ENCODE measurements around the gene GRAMD2B. TPM values are rescaled to one million over a fixed set of nuclear protein-coding genes. Genes with fewer than 3 reads are reported as not detected.

GRAMD2B gene
- polyA plus RNA-seq, 1 donor from 2014 or later = not detected

GRCh38 chr5:126444137-126444536 is 20.9 kb downstream of the GRAMD2B start:
- Histone ChIP-seq H3K79me2 (replicated peaks; ENCODE audit: insufficient read depth, low read length) (no peaks in the 10 kb centered on the region), H2AFZ (ENCODE audit: low read depth, low read length) (no peak overlapping the region), H3K4me3 (ENCODE audit: low read length) (no peak overlapping the region), H3F3A (ENCODE audit: insufficient read depth, low read length, poor library complexity, severe bottlenecking) (no peaks in the 10 kb centered on the region), H3K27ac (ENCODE audit: low read length) (no peak overlapping the region), H3K9me3 (ENCODE audit: low read length) (no peaks in the 10 kb centered on the region), H4K20me1 (ENCODE audit: insufficient read depth) (no peaks in the 10 kb centered on the region), H3K9ac (ENCODE audit: low read length) (no peak overlapping the region), H3K9me2 (ENCODE audit: insufficient read depth, low read length) (no peaks in the 10 kb centered on the region), H3K36me3 (ENCODE audit: insufficient read depth, low read length) (no peaks in the 10 kb centered on the region), H3K27me3 (ENCODE audit: insufficient read depth, low read depth, low read length) (no peaks in the 10 kb centered on the region), H3K4me2 (ENCODE audit: low read length) (no peak overlapping the region)
- no peak for TF ChIP-seq SMC3 (conservative IDR thresholded peaks at IDR 0.05; ENCODE audit: poor library complexity)
- TF ChIP-seq RAD21 (conservative IDR thresholded peaks at IDR 0.05) = no peak
- TF ChIP-seq EZH2 (IDR thresholded peaks at IDR 0.05; ENCODE audit: borderline replicate concordance, insufficient read depth, low read length, poor library complexity, severe bottlenecking) = no peak
- no peak for TF ChIP-seq MXI1 (conservative IDR thresholded peaks at IDR 0.05; ENCODE audit: poor library complexity, severe bottlenecking)
- no peak for TF ChIP-seq POLR2AphosphoS5 (IDR thresholded peaks at IDR 0.05)
- no peak for TF ChIP-seq EP300 (conservative IDR thresholded peaks at IDR 0.05; ENCODE audit: poor library complexity, severe bottlenecking)
- no peak for TF ChIP-seq TAF1 (IDR thresholded peaks at IDR 0.05; ENCODE audit: low read depth)
- no peak for TF ChIP-seq CTCF (IDR thresholded peaks at IDR 0.05; ENCODE audit: poor library complexity, severe bottlenecking)
- TF ChIP-seq REST (IDR thresholded peaks at IDR 0.05; ENCODE audit: borderline replicate concordance) = no peak

GRCh38 chr5:126445502-126446174 is 22.4 kb downstream of the GRAMD2B start:
- Histone ChIP-seq H3K27me3 (ENCODE audit: insufficient read depth, low read depth, low read length) (no peaks in the 10 kb centered on the region), H3K36me3 (ENCODE audit: insufficient read depth, low read length) (no peaks in the 10 kb centered on the region), H3K4me2 (ENCODE audit: low read length) (no peak overlapping the region), H3K27ac (ENCODE audit: low read length) (no peak overlapping the region), H3F3A (ENCODE audit: insufficient read depth, low read length, poor library complexity, severe bottlenecking) (no peaks in the 10 kb centered on the region), H3K9me3 (ENCODE audit: low read length) (no peaks in the 10 kb centered on the region), H3K4me3 (ENCODE audit: low read length) (no peak overlapping the region), H2AFZ (ENCODE audit: low read depth, low read length) (no peak overlapping the region), H4K20me1 (ENCODE audit: insufficient read depth) (no peaks in the 10 kb centered on the region), H3K79me2 (replicated peaks; ENCODE audit: insufficient read depth, low read length) (no peaks in the 10 kb centered on the region), H3K9me2 (ENCODE audit: insufficient read depth, low read length) (no peaks in the 10 kb centered on the region), H3K9ac (ENCODE audit: low read length) (no peak overlapping the region)
- TF ChIP-seq REST (IDR thresholded peaks at IDR 0.05; ENCODE audit: borderline replicate concordance) (no peak), CTCF (IDR thresholded peaks at IDR 0.05; ENCODE audit: poor library complexity, severe bottlenecking) (no peak), TAF1 (IDR thresholded peaks at IDR 0.05; ENCODE audit: low read depth) (no peak), RAD21 (conservative IDR thresholded peaks at IDR 0.05) (no peak), SMC3 (conservative IDR thresholded peaks at IDR 0.05; ENCODE audit: poor library complexity) (no peak), POLR2AphosphoS5 (IDR thresholded peaks at IDR 0.05) (no peak), MXI1 (conservative IDR thresholded peaks at IDR 0.05; ENCODE audit: poor library complexity, severe bottlenecking) (no peak), EP300 (conservative IDR thresholded peaks at IDR 0.05; ENCODE audit: poor library complexity, severe bottlenecking) (no peak), EZH2 (IDR thresholded peaks at IDR 0.05; ENCODE audit: borderline replicate concordance, insufficient read depth, low read length, poor library complexity, severe bottlenecking) (no peak)
